ENCODE measurements around the gene ZNF584.

Gene ZNF584

DNA sequence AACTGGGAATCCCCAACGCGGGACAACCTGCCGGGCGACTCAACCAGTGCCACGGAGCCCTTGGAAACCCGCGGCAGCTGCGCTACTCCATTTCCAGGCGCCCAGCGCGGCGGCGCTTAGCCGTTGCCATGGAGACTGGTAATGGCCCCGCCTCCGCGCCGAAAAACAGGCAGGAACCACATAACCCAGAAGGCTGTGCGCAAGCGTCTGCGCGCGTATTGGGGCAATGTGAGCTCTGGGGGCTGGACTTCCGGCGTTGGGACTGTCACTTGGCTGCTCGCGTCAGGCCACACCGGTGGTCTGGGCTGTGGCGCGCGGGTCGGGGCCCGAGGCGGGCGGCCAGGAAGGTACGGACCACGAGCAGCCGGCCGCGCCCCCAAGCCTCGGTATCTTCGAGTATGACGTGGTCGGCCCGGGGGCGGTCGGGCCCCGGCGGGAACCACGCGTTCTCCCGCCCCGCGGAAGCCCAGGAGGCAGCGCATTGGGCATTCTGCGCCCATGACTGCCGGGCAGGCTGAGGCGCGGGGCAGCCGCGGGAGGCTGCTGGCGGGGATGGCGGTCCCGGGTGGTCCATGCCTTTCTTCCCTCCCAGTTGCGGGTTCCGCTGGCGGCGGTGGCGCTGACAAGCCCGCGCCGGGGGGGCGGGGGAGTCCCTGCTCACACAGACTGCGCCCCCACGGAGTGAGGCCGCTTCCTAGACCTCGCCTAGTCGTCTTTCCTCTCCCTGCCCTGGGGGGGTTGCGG, 43.1 kb downstream of the ZNF584 start, which contains the start of gene ZNF324B:
Gene ZNF324B, plus strand, starts transcription at position 265 of the 744 bp plus-strand sequence. CDS start 2,080 bp downstream, outside the sequence.
- no peaks in the 10 kb centered on the region for H3K4me1 ChIP-seq (ENCODE audit: insufficient read depth, poor library complexity, severe bottlenecking)
- peaks cover 4% of the 10 kb centered on the region; the same call in 1 of the 2 replicates for H3K36me3 ChIP-seq (ENCODE audit: low read depth)
- H3K27me3 ChIP-seq (ENCODE audit: insufficient read depth, poor library complexity, severe bottlenecking), result no peaks in the 10 kb centered on the region
- DNase-seq (ENCODE audit: low spot score) (peak; percentile 94), ATAC-seq (ENCODE audit: low read depth) (peak; percentile 95)
- no peak within 1 kb of the TSS for H3K27ac ChIP-seq (ENCODE audit: poor library complexity, severe bottlenecking)
- H3K9me3 ChIP-seq (ENCODE audit: severe bottlenecking), result no peaks in the 10 kb centered on the region
- peak within 1 kb of the TSS; percentile 70 for H3K4me3 ChIP-seq (ENCODE audit: severe bottlenecking)
- TF ChIP-seq CTCF (IDR thresholded peaks at IDR 0.05; ENCODE audit: poor library complexity, severe bottlenecking), result no peak

- TF ChIP-seq CTCF (IDR thresholded peaks at IDR 0.05; ENCODE audit: poor library complexity, severe bottlenecking), result no peak
- Histone ChIP-seq H3K27ac (ENCODE audit: poor library complexity, severe bottlenecking) (no peak overlapping the region), H3K4me1 (ENCODE audit: insufficient read depth, poor library complexity, severe bottlenecking) (no peaks in the 10 kb centered on the region), H3K36me3 (ENCODE audit: low read depth) (peaks cover 7% of the 10 kb centered on the region; the same call in 1 of the 2 replicates), H3K27me3 (ENCODE audit: insufficient read depth, poor library complexity, severe bottlenecking) (no peaks in the 10 kb centered on the region), H3K9me3 (ENCODE audit: severe bottlenecking) (no peaks in the 10 kb centered on the region), H3K4me3 (ENCODE audit: severe bottlenecking) (no peak overlapping the region)
- DNase-seq (ENCODE audit: low spot score), result no peak
- ATAC-seq (ENCODE audit: low read depth), result no peak
Measured at GRCh38 chr19:58453743-58454142, 45.3 kb downstream of the ZNF584 start.

DNA sequence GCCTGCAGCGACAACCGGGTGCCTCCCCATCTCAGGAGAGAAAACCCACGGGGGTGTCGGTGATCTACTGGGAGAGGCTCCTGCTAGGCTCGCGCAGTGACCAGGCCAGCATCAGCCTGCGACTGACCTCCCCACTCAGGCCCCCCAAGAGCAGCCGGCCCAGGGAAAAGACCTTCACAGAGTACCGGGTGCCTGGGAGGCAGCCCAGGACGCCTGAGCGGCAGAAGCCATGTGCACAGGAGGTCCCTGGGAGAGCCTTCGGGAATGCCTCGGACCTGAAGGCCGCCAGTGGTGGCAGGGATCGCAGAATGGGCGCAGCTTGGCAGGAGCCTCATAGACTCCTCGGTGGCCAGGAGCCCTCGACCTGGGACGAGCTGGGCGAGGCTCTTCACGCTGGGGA, 46.9 kb downstream of the ZNF584 start:
- ATAC-seq (ENCODE audit: low read depth), result no peak

GRCh38 chr19:58456111-58456510, 47.7 kb downstream of the ZNF584 start:
- ATAC-seq (ENCODE audit: low read depth) (no peak), DNase-seq (ENCODE audit: low spot score) (no peak)
- H3K4me1 ChIP-seq (ENCODE audit: insufficient read depth, poor library complexity, severe bottlenecking), result peaks cover 4% of the 10 kb centered on the region
- no peak overlapping the region for H3K4me3 ChIP-seq (ENCODE audit: severe bottlenecking)
- no peaks in the 10 kb centered on the region for H3K9me3 ChIP-seq (ENCODE audit: severe bottlenecking)
- peaks cover 7% of the 10 kb centered on the region; the same call in 1 of the 2 replicates for H3K36me3 ChIP-seq (ENCODE audit: low read depth)
- TF ChIP-seq CTCF (IDR thresholded peaks at IDR 0.05; ENCODE audit: poor library complexity, severe bottlenecking), result no peak
- no peaks in the 10 kb centered on the region for H3K27me3 ChIP-seq (ENCODE audit: insufficient read depth, poor library complexity, severe bottlenecking)
- no peak overlapping the region for H3K27ac ChIP-seq (ENCODE audit: poor library complexity, severe bottlenecking)

More for the DNA sequence above, 46.9 kb downstream of the ZNF584 start:
- no peak for DNase-seq (ENCODE audit: low spot score)
- Histone ChIP-seq H3K27me3 (ENCODE audit: insufficient read depth, poor library complexity, severe bottlenecking) (no peaks in the 10 kb centered on the region), H3K9me3 (ENCODE audit: severe bottlenecking) (no peaks in the 10 kb centered on the region), H3K27ac (ENCODE audit: poor library complexity, severe bottlenecking) (no peak overlapping the region), H3K4me1 (ENCODE audit: insufficient read depth, poor library complexity, severe bottlenecking) (peaks cover 4% of the 10 kb centered on the region), H3K36me3 (ENCODE audit: low read depth) (peaks cover 7% of the 10 kb centered on the region; the same call in 1 of the 2 replicates), H3K4me3 (ENCODE audit: severe bottlenecking) (no peak overlapping the region)
- no peak for TF ChIP-seq CTCF (IDR thresholded peaks at IDR 0.05; ENCODE audit: poor library complexity, severe bottlenecking)

GRCh38 chr19:58460039-58460438, 51.6 kb downstream of the ZNF584 start:
- no peak for TF ChIP-seq CTCF (IDR thresholded peaks at IDR 0.05; ENCODE audit: poor library complexity, severe bottlenecking)
- ATAC-seq (ENCODE audit: low read depth) (peak; percentile 97), DNase-seq (ENCODE audit: low spot score) (no peak)

More at GRCh38 chr19:58460039-58460438, 51.6 kb downstream of the ZNF584 start:
- H3K36me3 ChIP-seq (ENCODE audit: low read depth), result peaks cover 7% of the 10 kb centered on the region; the same call in 1 of the 2 replicates
- peaks cover 4% of the 10 kb centered on the region for H3K4me1 ChIP-seq (ENCODE audit: insufficient read depth, poor library complexity, severe bottlenecking)
- H3K4me3 ChIP-seq (ENCODE audit: severe bottlenecking), result no peak overlapping the region
- H3K27ac ChIP-seq (ENCODE audit: poor library complexity, severe bottlenecking), result no peak overlapping the region
- no peaks in the 10 kb centered on the region for H3K27me3 ChIP-seq (ENCODE audit: insufficient read depth, poor library complexity, severe bottlenecking)
- no peaks in the 10 kb centered on the region for H3K9me3 ChIP-seq (ENCODE audit: severe bottlenecking)
